ENCODE data around the gene SHISA6.

- TF ChIP-seq CTCF (IDR thresholded peaks at IDR 0.05; ENCODE audit: insufficient read depth, low read depth, low read length) (no peak), EZH2 (IDR thresholded peaks at IDR 0.05; ENCODE audit: insufficient read depth, low read length) (no peak)
Measured at GRCh38 chr17:11545696-11546095, 304.7 kb downstream of the SHISA6 start.

Measured in astrocyte (in vitro differentiated cells and primary cell).